ENCODE data around the gene AP5B1. TPM values are rescaled to one million over a fixed set of nuclear protein-coding genes. Genes with fewer than 3 reads are reported as not detected.

The AP5B1 gene
- total RNA-seq, 1 experiment from 2014 or later = 24.2 TPM

GRCh38 chr11:65798882-65799281 lies 18.1 kb upstream of the AP5B1 start:
- CTCF ChIA-PET = interaction anchor here (0.5 kb wide), 1 partner anchor 89 kb away, joined by 6 read pairs; the partner anchor contains the start of gene FIBP
- Histone ChIP-seq H3K9me2 (replicated peaks; ENCODE audit: low read length) (no peaks in the 10 kb centered on the region), H3K27ac (ENCODE audit: low read length) (no peak overlapping the region), H3K9ac (ENCODE audit: low read length) (no peak overlapping the region), H3F3A (ENCODE audit: low read length, unreplicated experiment) (no peaks in the 10 kb centered on the region), H3K9me3 (ENCODE audit: low read length) (no peaks in the 10 kb centered on the region), H4K20me1 (ENCODE audit: low read length) (peaks cover 4% of the 10 kb centered on the region; the same call in 1 of the 2 replicates), H2AFZ (ENCODE audit: low read length) (no peak overlapping the region), H3K4me2 (ENCODE audit: low read length) (no peak overlapping the region), H3K27me3 (ENCODE audit: low read length) (no peaks in the 10 kb centered on the region), H3K4me3 (ENCODE audit: low read length) (no peak overlapping the region), H3K36me3 (ENCODE audit: low read depth, low read length) (peaks cover 10% of the 10 kb centered on the region; the same call in 1 of the 2 replicates), H3K79me2 (ENCODE audit: low read length) (peaks cover 3% of the 10 kb centered on the region), H3K4me1 (ENCODE audit: insufficient read depth, low read length) (peaks cover under 1% of the 10 kb centered on the region)
- no peak for DNase-seq
- no TSS peak for BruUV-seq (replicated peaks)
- intact Hi-C loops (cut with micrococcal nuclease) = no loop called here
- POLR2A ChIA-PET (ENCODE audit: unreplicated experiment) = interaction anchor here (0.6 kb wide), 1 partner anchor 33 kb away, joined by 5 read pairs; no protein-coding TSS in a partner anchor
- ATAC-seq = no peak
- no peak for TF ChIP-seq EZH2phosphoT487 (IDR thresholded peaks at IDR 0.05; ENCODE audit: borderline replicate concordance, low read length)
- TF ChIP-seq CTCF (conservative IDR thresholded peaks at IDR 0.05; ENCODE audit: low read depth, low read length) = no peak
- no peak for TF ChIP-seq EZH2 (IDR thresholded peaks at IDR 0.05; ENCODE audit: low read length, unreplicated experiment)

GRCh38 chr11:65797711-65798110 lies 16.9 kb upstream of the AP5B1 start:
- Histone ChIP-seq H3K4me2 (ENCODE audit: low read length) (no peak overlapping the region), H4K20me1 (ENCODE audit: low read length) (peaks cover 9% of the 10 kb centered on the region; the same call in 1 of the 2 replicates), H3K9ac (ENCODE audit: low read length) (no peak overlapping the region), H3K4me1 (ENCODE audit: insufficient read depth, low read length) (peaks cover 13% of the 10 kb centered on the region), H3K4me3 (ENCODE audit: low read length) (no peak overlapping the region), H3K9me3 (ENCODE audit: low read length) (no peaks in the 10 kb centered on the region), H3K36me3 (ENCODE audit: low read depth, low read length) (peaks cover 10% of the 10 kb centered on the region; the same call in 1 of the 2 replicates), H2AFZ (ENCODE audit: low read length) (no peak overlapping the region), H3F3A (ENCODE audit: low read length, unreplicated experiment) (no peaks in the 10 kb centered on the region), H3K9me2 (replicated peaks; ENCODE audit: low read length) (no peaks in the 10 kb centered on the region), H3K27ac (ENCODE audit: low read length) (no peak overlapping the region), H3K27me3 (ENCODE audit: low read length) (no peaks in the 10 kb centered on the region), H3K79me2 (ENCODE audit: low read length) (peaks cover 9% of the 10 kb centered on the region)
- ChIA-PET CTCF (no interaction called here), POLR2A (ENCODE audit: unreplicated experiment) (no interaction called here)
- ATAC-seq = no peak
- DNase-seq = no peak
- intact Hi-C loops (cut with micrococcal nuclease) = no loop called here
- BruUV-seq (replicated peaks) = no TSS peak
- TF ChIP-seq EZH2 (IDR thresholded peaks at IDR 0.05; ENCODE audit: low read length, unreplicated experiment) (no peak), CTCF (conservative IDR thresholded peaks at IDR 0.05; ENCODE audit: low read depth, low read length) (no peak), EZH2phosphoT487 (IDR thresholded peaks at IDR 0.05; ENCODE audit: borderline replicate concordance, low read length) (no peak)

- Histone ChIP-seq H3K36me3 (ENCODE audit: low read depth, low read length) (peaks cover 10% of the 10 kb centered on the region; the same call in 1 of the 2 replicates), H3K9me2 (replicated peaks; ENCODE audit: low read length) (no peaks in the 10 kb centered on the region), H3K79me2 (ENCODE audit: low read length) (peaks cover 9% of the 10 kb centered on the region), H3K9ac (ENCODE audit: low read length) (no peak overlapping the region), H3K4me3 (ENCODE audit: low read length) (no peak overlapping the region), H3K4me1 (ENCODE audit: insufficient read depth, low read length) (peaks cover 20% of the 10 kb centered on the region), H4K20me1 (ENCODE audit: low read length) (peaks cover 9% of the 10 kb centered on the region; the same call in 1 of the 2 replicates), H2AFZ (ENCODE audit: low read length) (no peak overlapping the region), H3K9me3 (ENCODE audit: low read length) (no peaks in the 10 kb centered on the region), H3K27ac (ENCODE audit: low read length) (no peak overlapping the region), H3K4me2 (ENCODE audit: low read length) (no peak overlapping the region), H3F3A (ENCODE audit: low read length, unreplicated experiment) (no peaks in the 10 kb centered on the region), H3K27me3 (ENCODE audit: low read length) (no peaks in the 10 kb centered on the region)
- no peak for ATAC-seq
- no TSS peak for BruUV-seq (replicated peaks)
- CTCF ChIA-PET = no interaction called here
- POLR2A ChIA-PET (ENCODE audit: unreplicated experiment) = no interaction called here
- intact Hi-C loops (cut with micrococcal nuclease) = no loop called here
- no peak for TF ChIP-seq CTCF (conservative IDR thresholded peaks at IDR 0.05; ENCODE audit: low read depth, low read length)
- no peak for TF ChIP-seq EZH2 (IDR thresholded peaks at IDR 0.05; ENCODE audit: low read length, unreplicated experiment)
- no peak for TF ChIP-seq EZH2phosphoT487 (IDR thresholded peaks at IDR 0.05; ENCODE audit: borderline replicate concordance, low read length)
- no peak for DNase-seq
These were observed 16.2 kb upstream of the AP5B1 start for GRCh38 chr11:65796726-65797601.
